T-helper 2 cell treated with Interferon-gamma antibody and Interleukin-4, amounts not matched to agents 100 ng/mL and 5 ng/mL, for 36 hours (primary cell): ENCODE data around the gene USP12. TPM values are rescaled to one million over a fixed set of nuclear protein-coding genes. Genes with fewer than 3 reads are reported as not detected.

Source experiments
- intact Hi-C: fragments of 100-400 bp; cut with micrococcal nuclease; formaldehyde crosslinking; loops from one replicate; pipeline ENCODE4 v1.15.1; 2023
- total RNA-seq: library from RNA; stranded (reverse); gene quantifications from 2 replicates; pipeline ENCODE4 v1.2.3, GENCODE V29; 2022

Gene USP12
- total RNA-seq, 1 donor from 2014 or later = 21.9 TPM

DNA sequence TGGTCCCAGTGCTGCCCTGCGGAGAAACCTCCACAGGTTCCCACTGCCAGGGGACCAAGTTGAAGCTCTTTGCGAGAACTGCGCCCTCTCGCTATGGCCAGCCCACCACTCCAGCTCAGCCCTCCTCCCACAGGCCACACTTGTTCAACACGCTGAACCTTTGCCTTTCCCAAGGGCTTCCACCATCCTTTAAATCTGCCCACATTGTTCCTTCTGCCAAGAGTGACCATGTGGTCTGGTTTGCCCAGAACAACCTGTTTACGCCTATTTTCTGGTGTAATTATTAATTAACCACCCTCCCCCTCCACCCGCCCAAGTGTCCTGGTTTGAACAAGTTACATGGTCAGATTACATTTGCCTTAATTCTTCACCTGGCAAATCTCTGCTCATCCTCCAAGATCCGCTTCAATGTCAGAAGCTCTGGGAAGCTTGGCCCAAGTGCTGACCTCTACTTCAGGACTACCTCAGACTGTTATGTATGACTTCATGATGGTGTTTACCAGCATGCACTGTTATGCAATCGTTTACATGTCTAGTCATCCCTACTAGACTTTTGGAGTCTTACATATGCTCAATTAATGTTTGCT lies 12.0 kb upstream of the USP12 start:
- intact Hi-C loops = no loop called here

DNA sequence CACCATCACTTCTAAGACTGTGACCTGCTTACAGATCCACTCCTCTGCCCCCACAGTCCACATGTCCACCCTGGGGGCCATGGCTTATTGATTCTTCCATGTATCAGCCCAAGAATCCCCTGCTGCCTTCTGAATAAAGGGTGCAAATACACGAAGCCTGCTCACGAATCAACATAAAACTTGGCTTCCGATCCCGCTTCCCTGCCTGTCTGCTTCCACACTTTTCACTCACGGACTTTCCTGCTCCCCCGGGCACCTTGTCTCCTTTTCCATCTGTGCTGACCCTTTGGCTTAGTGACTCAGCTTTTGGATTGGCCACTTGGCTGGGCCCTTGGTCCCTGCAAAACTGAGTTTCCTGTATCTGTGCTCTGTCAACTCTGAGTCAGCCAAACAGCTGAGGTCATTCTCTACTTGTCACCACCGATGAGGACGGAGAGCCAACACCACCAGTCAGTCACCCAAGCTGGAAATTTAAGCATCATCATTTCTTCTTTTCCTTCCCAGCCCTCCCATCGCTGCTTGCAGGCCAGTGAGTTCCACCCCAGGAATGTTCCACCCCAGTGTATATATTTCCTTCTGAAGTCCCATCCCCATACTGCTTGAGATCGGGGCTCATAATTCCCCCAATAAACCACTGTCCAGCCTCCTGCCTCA lies 11.4 kb upstream of the USP12 start:
- intact Hi-C loops = no loop called here

DNA sequence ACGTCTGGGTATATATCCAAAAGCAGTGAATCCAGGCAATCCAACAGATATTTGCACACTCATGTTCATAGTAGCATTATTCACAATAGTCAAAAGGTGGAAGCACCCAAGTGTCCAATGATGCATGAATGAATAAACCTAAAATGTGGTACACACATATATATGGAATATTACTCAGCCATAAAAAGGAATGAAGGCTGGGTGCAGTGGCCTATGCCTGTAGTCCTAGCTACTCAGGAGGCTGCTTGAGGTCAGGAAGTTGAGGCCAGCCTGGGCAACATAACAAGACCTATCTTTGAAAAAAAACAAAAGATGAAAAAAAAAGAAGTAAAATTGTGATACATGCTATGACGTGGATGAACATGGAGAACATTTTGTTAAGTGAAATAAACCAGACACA lies 10.4 kb upstream of the USP12 start:
- intact Hi-C loops = no loop called here

DNA sequence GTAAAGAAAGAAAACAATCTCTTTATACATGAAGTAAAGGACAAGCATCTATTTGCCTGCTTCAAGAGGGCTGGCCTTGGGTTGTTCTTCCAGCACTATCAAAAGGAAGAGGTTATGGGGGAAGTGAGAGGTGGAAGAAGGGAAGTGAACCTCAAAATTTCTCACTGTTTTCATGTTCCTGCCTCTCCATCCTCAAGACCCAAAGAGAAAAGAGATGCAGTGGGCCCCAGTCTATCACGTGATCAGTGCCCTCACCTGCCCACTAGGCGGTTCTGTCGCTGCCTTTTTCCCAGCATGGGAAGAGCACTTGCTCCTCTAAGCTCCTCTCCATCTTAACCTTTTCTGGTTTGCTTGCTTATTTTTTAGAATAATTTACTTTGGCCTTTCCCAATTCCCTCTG lies 6.2 kb upstream of the USP12 start:
- intact Hi-C loops = loop anchor here (10.0 kb wide), 1 partner anchor 177 kb away; no protein-coding TSS in a partner anchor

DNA sequence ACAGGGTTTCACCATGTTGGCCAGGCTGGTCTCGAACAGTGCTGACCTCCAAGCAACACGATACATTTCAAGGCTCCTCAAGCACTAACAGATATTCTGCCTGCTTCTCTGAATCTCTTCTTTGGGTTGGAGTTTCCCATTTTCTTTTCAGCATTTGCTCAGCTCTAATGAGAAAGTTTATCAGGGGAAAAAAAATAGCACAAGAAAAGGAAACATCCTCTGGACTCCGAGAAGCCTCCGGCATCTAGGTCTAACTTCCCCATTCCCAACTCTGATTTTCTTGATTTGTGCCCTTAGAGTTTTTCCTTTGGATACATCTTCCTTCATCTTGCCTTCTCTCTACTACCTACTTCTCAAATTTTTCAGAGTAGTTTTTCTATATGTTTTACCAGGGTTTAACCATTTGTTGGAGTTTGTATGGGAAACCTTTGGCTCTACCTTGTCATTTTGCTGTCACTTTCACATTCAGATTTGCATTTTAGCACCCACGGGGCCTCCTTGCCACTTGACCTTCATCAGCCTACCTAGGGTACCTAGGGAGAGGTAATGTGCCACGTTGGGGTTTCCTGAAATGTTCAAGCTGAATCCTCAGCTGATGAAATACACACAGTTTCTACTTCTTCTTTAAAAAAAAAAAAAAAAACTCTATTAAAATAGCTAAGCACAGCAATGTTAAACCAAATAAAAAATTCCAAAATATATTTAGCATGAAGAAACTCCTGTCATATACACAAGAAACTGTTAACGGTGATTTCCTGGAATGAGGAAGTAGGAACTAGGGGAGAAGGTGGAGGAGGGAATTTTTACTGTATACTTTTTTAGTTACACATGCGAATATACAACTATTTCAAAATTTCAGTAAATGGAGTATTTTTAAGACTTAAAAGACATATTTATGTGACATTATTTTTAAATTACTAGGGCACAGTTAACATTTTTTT lies 5.1 kb upstream of the USP12 start:
- intact Hi-C loops = loop anchor here (10.0 kb wide), 1 partner anchor 178 kb away; no protein-coding TSS in a partner anchor

DNA sequence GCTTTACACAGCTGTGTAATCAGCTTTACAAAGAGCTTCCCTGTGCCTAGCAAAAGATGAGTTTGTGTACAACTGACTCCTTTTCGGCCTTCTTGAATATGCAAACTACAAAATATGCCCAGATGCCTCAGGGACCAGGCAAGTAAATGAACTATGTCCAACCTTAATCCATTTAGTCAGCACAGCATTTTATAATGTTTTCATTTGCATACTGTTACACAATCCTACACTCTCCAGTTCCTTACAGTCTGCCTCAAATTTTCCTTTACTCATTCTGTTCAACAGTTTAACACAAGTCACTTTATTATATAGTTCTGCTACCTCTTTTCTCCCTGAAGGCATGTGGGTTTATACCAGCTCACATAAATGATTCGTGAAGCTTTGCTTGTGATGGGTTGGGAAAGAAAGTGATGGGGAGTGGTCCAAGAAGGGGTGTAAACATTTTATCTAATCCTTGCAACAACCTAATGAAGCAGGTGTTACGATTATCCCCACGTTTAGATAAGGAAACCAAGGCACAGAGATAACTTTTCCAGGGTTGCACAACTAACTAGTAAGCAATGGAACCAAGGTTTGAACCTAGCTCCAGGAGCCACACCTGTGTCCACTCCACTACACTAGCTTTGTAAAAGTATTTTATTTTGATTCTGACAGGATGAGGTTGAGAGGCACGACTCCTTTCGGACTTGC lies 3.3 kb upstream of the USP12 start:
- intact Hi-C loops = loop anchor here (5.0 to 10.0 kb wide), 5 partner anchors 180 to 1873 kb away; partner anchors contain the start of genes LNX2, MTIF3, NUP58 and POLR1D

DNA sequence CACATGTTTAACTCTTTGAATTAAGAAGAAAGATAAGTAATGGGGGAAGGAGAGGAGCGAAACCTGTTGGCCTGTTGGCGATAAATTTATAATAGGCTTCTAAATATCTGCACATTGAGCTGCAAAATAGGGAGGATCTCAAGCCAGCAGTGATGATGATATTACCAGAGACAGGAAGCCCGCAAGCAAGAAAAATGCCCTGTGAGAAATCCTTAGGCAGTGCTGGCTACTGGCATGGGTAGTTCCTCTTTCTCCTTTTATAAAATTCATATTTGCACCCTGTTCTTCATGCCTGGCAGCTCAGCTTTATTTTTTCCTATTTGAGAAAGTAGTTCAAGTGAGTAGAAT lies 858 bp upstream of the USP12 start:
- intact Hi-C loops = loop anchor here (1.0 to 10.0 kb wide), 7 partner anchors 41 to 1870 kb away; partner anchors contain the start of genes LNX2, MTIF3, NUP58 and POLR1D

DNA sequence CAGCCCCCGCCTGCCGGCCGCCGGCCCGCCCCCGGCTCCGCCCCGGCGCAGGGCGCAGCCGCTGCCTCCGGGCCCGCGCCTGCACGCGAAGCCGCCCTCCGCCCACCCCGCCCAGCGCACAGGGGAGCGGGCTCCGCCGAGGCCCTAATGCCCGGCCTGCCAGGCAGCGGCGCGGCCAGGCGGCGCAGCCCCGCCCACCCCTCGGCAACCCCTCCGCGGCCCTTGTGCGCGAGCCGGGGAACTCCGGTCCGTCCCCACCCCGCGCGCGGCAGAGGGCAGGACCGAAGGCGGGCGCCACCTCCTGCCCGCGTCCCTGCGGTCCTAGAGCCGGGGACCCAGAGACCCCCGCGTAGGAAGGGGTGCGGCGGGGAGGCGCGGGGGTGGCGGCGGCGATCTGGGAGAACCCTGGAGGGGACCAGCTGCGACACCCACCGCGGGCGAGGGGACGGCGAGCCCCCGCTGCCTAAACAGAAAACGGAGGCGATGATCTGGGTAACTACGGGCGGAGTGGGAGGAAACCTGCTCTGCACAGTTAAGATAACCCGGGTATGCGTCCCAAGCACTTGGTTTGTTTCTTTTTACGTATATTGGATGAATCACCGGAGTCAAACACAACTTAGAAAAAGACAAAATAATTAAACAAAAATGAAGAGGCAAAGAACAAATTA lies 350 bp upstream of the USP12 start:
- intact Hi-C loops = loop anchor here (1.0 to 10.0 kb wide), 9 partner anchors 41 to 1870 kb away; partner anchors contain the start of genes LNX2, MTIF3, NUP58 and PAN3

DNA sequence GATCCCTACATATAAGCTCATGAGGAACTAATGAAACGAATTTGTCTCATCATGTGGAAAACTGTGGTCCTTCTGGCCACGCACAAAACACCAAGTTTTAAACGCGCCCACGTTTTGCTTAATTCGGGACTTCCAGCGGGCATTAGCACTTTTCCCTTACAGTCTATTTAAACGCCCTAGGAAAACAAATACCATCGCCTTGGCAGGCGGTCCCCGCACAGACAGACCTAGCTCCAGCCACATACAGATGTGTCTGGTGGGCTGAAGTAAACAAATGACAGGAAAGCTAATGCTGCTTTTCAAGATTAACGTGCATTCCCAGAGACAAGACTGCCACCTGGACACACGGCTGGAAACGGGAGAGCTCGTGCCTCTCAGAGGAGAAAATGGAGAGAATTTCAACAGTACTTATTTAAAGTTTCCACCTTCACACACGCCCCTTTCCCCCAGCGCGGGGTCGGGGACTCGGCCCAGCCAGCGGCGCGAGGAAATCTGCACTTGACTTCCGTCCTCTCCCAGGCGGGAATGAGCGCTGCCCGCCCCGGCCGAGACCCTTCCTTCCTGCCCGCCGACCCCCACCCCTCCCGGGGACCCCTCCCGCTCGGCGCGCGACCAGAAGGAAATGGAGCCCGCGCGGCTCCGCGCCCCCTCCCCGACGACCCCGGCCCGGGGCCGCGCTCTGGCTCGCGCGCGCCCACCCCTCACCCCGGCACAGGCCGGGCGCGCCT lies 931 bp downstream of the USP12 start:
- intact Hi-C loops = loop anchor here (1.0 to 10.0 kb wide), 7 partner anchors 81 to 1868 kb away; partner anchors contain the start of genes LNX2, MTIF3, NUP58 and PAN3

DNA sequence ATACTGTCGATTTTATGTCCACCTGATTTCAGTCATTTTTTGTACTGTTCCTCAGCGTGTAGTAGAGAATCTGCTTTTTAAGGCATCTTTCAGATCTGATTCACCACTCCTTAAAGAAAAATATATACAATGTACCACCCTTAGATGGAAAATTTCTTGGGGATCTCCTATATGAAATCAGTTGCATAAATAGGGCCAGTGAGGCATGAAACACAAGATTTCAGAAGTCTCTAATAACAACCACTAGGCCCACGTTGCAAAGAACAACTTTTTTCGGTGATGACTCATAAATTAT lies 1.4 kb downstream of the USP12 start:
- intact Hi-C loops = loop anchor here (2.0 to 10.0 kb wide), 6 partner anchors 185 to 1868 kb away; partner anchors contain the start of genes LNX2, MTIF3, NUP58 and PAN3

DNA sequence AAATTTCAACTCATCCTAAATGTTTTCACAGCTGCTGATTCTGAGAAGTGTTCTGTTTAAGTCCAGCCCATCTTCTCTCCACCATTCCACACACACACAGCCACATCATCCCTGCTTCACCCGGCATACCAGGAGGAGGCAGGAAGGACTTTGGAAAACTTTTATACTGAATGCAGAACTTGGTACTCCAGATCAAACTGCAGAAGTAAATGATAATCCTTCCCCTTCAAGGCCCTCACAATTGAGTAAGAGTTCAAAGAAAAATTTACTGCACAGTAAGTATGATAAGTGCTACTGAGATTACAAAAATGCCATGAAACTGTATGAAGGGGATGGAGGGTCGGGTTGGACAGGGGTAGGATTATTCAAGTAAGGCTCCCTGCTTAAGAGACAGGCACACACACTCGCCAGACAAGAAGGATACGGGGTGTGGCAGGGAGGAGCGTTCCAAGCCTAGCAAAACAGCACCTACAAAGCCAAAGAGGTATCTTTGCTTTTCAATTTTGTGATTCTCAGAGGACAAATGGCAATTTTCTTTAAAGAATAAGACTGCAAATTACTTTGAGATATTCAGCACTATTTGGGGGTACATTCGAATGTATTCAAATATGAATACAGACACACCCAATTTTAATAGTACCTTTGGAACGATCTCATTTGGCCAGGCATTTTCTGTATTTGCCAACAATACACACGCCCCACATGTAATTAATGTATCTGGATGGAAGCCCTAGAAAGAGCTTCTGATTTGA lies 2.5 kb downstream of the USP12 start:
- intact Hi-C loops = no loop called here

DNA sequence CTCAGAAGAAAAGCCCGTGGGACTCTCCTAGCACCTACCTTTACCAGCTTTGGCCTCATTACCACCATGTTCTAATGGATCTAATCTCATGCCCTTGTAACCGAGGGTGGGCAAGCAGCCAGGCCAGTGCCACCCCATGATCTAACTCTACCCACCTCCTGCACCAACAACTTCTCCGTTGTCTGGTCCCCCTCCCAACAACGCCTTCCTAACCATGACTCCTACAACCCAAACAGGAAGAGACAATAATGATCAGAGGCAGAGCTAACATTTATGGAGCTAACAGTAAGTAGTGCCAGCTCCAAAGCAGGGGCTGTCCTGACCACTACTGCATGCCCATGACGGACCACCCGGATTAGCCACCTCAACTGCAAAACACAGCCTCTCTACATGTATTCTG lies 3.5 kb downstream of the USP12 start:
- intact Hi-C loops = no loop called here

DNA sequence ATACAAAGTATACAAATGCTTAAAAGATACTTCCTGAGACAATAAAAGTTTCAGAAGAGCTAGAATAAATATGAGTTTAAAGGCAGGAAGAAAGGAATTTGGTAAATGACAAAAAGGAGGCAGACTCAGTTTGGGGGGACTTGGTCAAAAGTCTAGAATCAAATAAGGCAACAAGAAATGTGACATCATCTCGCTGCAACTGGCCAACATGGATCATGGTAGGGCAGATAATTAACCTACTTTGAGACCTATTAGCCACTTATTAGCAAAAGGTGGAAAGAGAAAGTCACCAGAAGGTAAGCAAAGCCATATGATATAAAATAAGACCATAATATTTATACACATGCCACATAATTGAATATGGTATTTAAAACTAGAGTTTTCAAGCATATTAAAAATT lies 5.3 kb downstream of the USP12 start:
- intact Hi-C loops = no loop called here

DNA sequence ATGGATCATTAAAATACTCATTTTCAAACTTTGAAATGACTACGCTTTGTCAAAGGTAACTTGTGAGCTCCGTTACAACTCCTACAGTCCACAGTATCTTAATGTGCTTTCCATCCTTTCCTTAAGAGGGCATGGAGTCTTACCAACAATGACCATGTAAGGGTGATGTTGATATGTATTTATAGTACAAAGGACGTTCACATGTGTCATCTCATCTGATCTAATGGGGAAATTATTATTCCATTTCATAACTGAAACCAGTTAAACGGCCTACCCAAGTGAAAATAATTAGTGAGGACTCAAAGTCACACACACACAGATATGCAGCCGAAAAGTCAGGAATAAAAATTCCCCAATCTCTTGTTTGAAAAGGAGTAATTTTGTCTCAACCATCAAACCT lies 9.6 kb downstream of the USP12 start:
- intact Hi-C loops = no loop called here

DNA sequence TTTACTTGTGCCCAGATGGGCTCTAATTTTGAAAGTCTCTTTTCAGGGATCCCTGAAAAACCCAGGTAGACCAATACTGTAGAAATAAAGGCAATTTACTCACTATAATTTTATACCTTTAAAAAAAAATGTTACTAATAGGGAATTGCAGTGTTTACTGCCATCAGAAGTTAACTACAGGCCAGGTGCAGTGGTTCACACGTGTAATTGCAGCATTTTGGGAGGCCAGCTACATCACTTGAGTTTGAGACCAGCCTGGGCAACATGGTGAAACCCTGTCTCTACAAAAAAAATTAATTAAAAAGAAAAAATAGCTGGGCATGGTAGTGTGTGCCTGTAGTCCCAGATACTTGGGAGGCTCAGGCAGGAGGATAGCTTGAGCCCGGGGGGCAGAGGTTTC lies 10.2 kb downstream of the USP12 start:
- intact Hi-C loops = no loop called here

DNA sequence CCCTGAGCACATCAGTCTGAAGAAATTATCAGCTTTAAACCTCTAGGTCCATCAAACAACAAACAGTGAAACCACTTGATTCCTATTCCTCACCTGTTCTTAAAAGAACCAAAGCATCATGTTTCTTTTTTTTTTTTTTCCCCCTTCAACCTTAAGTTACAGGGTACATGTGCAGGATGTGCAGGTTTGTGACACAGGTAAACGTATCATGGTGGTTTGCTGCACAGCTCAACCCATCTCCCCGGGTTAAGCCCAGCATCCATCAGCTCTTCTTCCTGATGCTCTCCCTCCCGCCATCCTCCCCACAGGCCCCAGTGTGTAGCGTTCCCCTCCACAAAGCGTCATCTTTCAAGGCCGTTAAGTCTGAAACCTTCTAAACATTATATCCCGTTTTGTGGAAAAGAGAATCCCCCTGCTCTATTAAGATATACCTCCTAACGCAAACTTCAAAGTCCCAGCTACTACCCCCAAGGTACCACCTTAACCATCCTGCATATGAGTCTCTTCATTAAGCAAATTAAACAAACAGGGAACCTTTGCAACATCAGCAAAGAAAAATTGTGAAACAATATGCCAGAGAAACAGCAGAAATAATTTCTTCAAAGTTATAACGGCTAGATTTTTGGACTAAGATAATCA lies 10.8 kb downstream of the USP12 start:
- intact Hi-C loops = no loop called here

DNA sequence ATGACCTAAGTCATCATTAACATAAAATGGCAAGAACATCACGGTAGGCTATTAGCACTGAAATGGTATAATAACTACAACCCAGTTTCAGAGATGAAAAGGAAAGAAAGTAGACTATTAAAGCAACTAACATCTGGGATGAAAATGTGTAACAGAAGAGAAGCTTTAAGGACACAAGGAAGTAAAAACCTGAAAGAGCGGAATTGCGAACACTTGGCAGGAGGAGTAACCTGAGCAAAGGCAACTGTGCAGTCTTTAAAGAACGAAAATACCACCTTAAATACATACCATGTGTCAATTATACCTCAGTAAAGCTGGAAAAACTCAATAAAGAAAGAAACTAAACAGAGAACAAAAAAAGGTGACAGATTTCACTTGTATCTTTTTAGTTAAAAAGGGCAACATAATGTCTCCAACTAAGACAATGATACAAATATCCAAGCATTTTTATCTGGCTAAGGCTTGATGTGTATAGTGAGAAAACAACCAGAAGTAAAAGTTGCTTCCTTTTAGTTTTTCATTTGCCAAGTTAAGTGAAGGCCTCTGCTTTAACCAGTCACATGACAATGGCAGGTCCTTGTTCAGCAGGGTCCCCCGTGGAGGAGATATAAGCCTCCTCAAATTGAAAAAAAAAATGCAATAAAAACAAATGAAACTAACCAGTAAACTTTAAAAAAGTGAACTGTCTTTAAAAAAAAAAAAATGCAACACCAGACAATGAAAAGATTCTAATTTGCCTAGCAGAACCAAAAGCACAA lies 11.6 kb downstream of the USP12 start:
- intact Hi-C loops = no loop called here

DNA sequence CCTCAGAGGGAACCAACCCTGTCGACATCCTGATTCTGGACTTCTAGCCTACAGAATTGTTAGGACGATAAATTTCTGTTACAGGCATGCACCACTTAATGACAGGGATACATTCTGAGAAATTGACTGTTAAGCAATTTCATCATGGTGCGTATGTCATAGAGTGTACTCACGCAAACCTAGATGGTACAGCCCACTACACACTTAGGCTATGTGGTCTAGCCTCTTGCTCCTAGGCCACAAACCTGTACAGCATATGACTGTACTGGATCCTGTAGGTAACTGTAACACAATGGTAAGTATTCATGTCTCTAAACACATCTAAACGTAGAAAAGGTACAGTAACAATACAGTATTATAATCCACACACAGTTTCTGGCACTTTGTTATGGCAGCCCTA lies 13.3 kb downstream of the USP12 start:
- intact Hi-C loops = no loop called here
